ENCODE results near the gene CELSR1. TPM values are rescaled to one million over a fixed set of nuclear protein-coding genes. Genes with fewer than 3 reads are reported as not detected.

The CELSR1 gene
- total RNA-seq, 1 experiment from 2014 or later = 22.6 TPM

DNA sequence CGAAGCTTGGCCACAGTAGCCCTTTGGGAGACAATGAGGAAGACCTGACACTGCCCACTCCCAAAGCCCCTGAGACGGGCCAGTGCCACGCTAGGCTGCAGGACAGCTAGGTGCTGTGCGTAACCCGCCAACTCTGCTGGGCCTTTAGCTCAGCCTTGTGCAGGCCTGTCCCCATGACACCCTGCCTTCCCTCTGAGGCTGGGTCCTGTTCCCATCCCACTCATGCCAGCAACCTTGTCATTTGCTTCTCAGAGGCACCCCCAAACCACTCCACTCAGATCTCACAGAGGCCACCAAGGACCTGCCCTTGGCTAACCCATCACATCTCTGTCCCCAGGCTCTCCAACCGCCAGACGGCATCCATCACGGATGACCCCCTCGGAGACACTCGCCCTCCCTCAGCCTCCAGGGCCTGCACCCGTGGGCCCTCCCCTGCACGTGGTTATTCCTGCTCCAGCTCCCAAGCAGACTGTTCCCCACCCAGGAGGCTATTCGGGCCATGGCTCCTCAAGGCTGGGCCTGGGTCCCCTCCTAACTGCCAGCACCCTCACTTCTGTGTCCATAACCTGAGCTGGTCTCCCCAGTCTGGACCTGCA, 11.1 kb downstream of the CELSR1 start:
- no peak overlapping the region for H2AK5ac ChIP-seq (ENCODE audit: insufficient read length, low read length)
- no peak overlapping the region for H2BK120ac ChIP-seq (ENCODE audit: low read depth, low read length, poor library complexity, severe bottlenecking)
- no peak overlapping the region for H3K18ac ChIP-seq (ENCODE audit: insufficient read length, low read depth, low read length)
- no peak overlapping the region for H4K91ac ChIP-seq (ENCODE audit: insufficient read length, low read depth, low read length)
- H3K79me1 ChIP-seq (ENCODE audit: insufficient read depth, low read depth, low read length, poor library complexity, severe bottlenecking) = no peaks in the 10 kb centered on the region
- no CpG with 5 or more reads among the region's 13 CpGs for WGBS (ENCODE audit: extremely low coverage, insufficient read length, low lambda C conversion rate)
- no peak overlapping the region for H4K8ac ChIP-seq (replicated peaks; ENCODE audit: insufficient read length, low read depth, low read length)
- no peaks in the 10 kb centered on the region for H3K79me2 ChIP-seq (ENCODE audit: insufficient read depth, low read length)
- peak overlapping the region; percentile 23 to 83 (median 58); a peak in 2 of 7 replicates for H3K27ac Mint-ChIP-seq
- no peak overlapping the region for H2BK15ac ChIP-seq (ENCODE audit: low read depth, low read length)
- no peak overlapping the region for H3K27ac ChIP-seq (ENCODE audit: insufficient read length, low read depth, low read length)
- H3K27me3 Mint-ChIP-seq (ENCODE audit: low read depth) = no peaks in the 10 kb centered on the region; the same call in 1 of the 2 replicates
- no peak overlapping the region for H3K56ac ChIP-seq (ENCODE audit: insufficient read length, low read depth, low read length)
- no peak overlapping the region for H3K23ac ChIP-seq (ENCODE audit: insufficient read length, low read depth, low read length)
- H3K4me3 Mint-ChIP-seq = no peak overlapping the region
- no peaks in the 10 kb centered on the region for H3K9me3 Mint-ChIP-seq
- no peak overlapping the region for H3K9ac ChIP-seq (ENCODE audit: extremely low read depth, insufficient read length, low read length)
- no peak overlapping the region for H3K4me2 ChIP-seq (ENCODE audit: insufficient read depth, insufficient read length, low read length)
- H4K20me1 ChIP-seq (ENCODE audit: control insufficient read depth, insufficient read depth, insufficient read length) = no peaks in the 10 kb centered on the region
- H3K23me2 ChIP-seq (ENCODE audit: insufficient read length, low read depth, low read length, poor library complexity, severe bottlenecking) = no peaks in the 10 kb centered on the region
- H3K4me1 Mint-ChIP-seq = peaks cover 29 to 33% of the 10 kb centered on the region in 2 experiments
- no peak overlapping the region for H2BK5ac ChIP-seq (ENCODE audit: insufficient read length, low read length)
- no peaks in the 10 kb centered on the region for H3K27me3 ChIP-seq (ENCODE audit: insufficient read depth, low read length)
- H3T11ph ChIP-seq (ENCODE audit: low read length) = no peak overlapping the region
- no peak overlapping the region for H2BK20ac ChIP-seq (ENCODE audit: low read depth, low read length, poor library complexity, severe bottlenecking)
- H2AFZ ChIP-seq (ENCODE audit: low read length) = no peak overlapping the region
- no peak overlapping the region for H3K4ac ChIP-seq (ENCODE audit: low read depth, low read length)
- no peak overlapping the region for H4K5ac ChIP-seq (ENCODE audit: insufficient read length, low read depth, low read length)
- H3K36me3 Mint-ChIP-seq (ENCODE audit: insufficient read depth in 1 of 3, low read depth in 3 of 3) = peaks cover 6 to 13% (median 7%) of the 10 kb centered on the region in 3 experiments; a peak in 6 of 7 replicates
- no peak for DNase-seq
- TF ChIP-seq CTCF (conservative IDR thresholded peaks at IDR 0.05) = no peak
- no peak overlapping the region for H3K14ac ChIP-seq (ENCODE audit: insufficient read depth, low read length)
- H3K4me1 ChIP-seq (ENCODE audit: insufficient read depth, low read length) = peaks cover 2% of the 10 kb centered on the region; the same call in 1 of the 2 replicates
- H3K9me3 ChIP-seq (ENCODE audit: control insufficient read depth, low read depth, low read length) = no peaks in the 10 kb centered on the region
- no peak overlapping the region for H2BK12ac ChIP-seq (ENCODE audit: insufficient read length, low read depth, low read length)

Measured in H9 (cell line).